ENCODE measurements around the gene OR6J1. TPM values are rescaled to one million over a fixed set of nuclear protein-coding genes. Genes with fewer than 3 reads are reported as not detected.
A peak's percentile ranks its signal among the peaks of the same experiment; 100 is the strongest.
"Not testable (repeated sequence)": the region's sequence is repeated elsewhere in the genome, so short reads cannot be mapped to it uniquely, and the experiment has no call there.

Gene OR6J1
- not detected in 2 replicates for total RNA-seq (2014; rRNA removed; shearing (Covaris generic))
- not detected in 2 replicates for polyA plus RNA-seq (2016; fragmentation: Nextera tagmentation; extraction: Ambion mirVana)

DNA sequence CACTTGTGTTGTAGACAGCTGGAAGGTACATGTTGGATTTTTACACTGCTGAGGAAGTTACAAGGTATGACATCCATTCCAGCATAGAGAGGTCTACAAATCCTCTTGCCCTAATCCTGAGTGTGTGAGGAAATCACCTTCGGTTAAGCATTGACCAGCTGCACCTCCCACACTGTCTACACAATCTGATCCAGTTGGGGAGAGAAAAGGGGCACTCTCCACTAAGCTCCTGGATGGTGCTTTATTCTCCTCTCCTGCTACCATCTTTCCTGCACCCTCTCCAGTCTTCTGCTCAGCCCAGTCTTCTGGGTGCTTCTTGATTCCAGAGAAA is at the start of gene OR6J1:
OR6J1 (minus strand) TSS at position 48 of the 331 bp plus-strand sequence. CDS start 9,541 bp downstream, outside the sequence.
- Histone ChIP-seq H3K4me3 (no peak within 1 kb of the TSS), H3K4me2 (ENCODE audit: unreplicated experiment) (no peak within 1 kb of the TSS), H3K27ac (no peak within 1 kb of the TSS), H3K4me1 (ENCODE audit: insufficient read depth) (peaks cover 26% of the 10 kb centered on the region), H3F3A (ENCODE audit: insufficient read depth) (peaks cover 9% of the 10 kb centered on the region), H3K27me3 (replicated peaks; ENCODE audit: insufficient read depth) (no peaks in the 10 kb centered on the region), H3K9ac (no peak within 1 kb of the TSS), H3K9me3 (ENCODE audit: low read depth) (no peaks in the 10 kb centered on the region), H3K36me3 (ENCODE audit: low read depth) (no peaks in the 10 kb centered on the region), H3K79me2 (ENCODE audit: insufficient read depth) (no peaks in the 10 kb centered on the region), H3K9me2 (ENCODE audit: insufficient read depth) (no peaks in the 10 kb centered on the region), H2AFZ (no peak within 1 kb of the TSS), H4K20me1 (ENCODE audit: insufficient read depth) (no peaks in the 10 kb centered on the region)
- WGBS, 2 experiments (ENCODE audit: low coverage in 1 of 2, low lambda C conversion rate in 2 of 2, missing lambda C conversion rate in 2 of 2) = 75 to 95% methylated on average over 1 of the region's 1 CpG
- DNase-seq = no peak
- no peak for TF ChIP-seq EZH2 (IDR thresholded peaks at IDR 0.05; ENCODE audit: insufficient read depth, poor library complexity, severe bottlenecking)
- no peak for TF ChIP-seq EZH2phosphoT487 (IDR thresholded peaks at IDR 0.05; ENCODE audit: insufficient read depth, low read depth)
- in situ Hi-C loops (cut with MboI) = no loop called here

DNA sequence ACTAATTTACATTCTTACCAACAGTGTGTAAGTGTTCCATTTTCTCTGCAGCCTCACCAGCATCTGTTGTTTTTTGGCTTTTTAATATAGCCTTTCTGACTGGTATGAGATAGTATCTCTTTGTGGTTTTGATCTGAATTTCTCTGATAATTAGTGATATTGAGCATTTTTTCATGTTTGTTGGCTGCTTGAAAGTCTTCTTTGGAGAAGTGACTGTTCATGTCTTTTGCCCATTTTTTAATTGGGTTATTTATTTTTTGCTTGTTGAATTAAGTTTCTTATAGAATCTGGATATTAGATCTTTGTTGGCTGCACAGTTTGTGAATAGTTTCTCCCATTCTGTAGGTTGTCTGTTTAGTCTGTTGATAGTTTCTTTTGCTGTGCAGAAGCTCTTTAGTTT is 48.0 kb upstream of the OR6J1 start:
- peaks cover 25% of the 10 kb centered on the region for H3F3A ChIP-seq (ENCODE audit: insufficient read depth)
- H3K4me2 ChIP-seq (ENCODE audit: unreplicated experiment) = no peak overlapping the region
- no peak overlapping the region for H2AFZ ChIP-seq
- peaks cover 22% of the 10 kb centered on the region for H3K27me3 ChIP-seq (replicated peaks; ENCODE audit: insufficient read depth)
- H3K9me2 ChIP-seq (ENCODE audit: insufficient read depth) = no peaks in the 10 kb centered on the region
- no peak overlapping the region for H3K27ac ChIP-seq
- DNase-seq = no peak
- H3K36me3 ChIP-seq (ENCODE audit: low read depth) = no peaks in the 10 kb centered on the region
- no peak overlapping the region for H3K4me3 ChIP-seq
- in situ Hi-C loops (cut with MboI) = no loop called here
- peaks cover 25% of the 10 kb centered on the region for H3K4me1 ChIP-seq (ENCODE audit: insufficient read depth)
- no peaks in the 10 kb centered on the region for H4K20me1 ChIP-seq (ENCODE audit: insufficient read depth)
- H3K79me2 ChIP-seq (ENCODE audit: insufficient read depth) = no peaks in the 10 kb centered on the region
- H3K9ac ChIP-seq = no peak overlapping the region
- H3K9me3 ChIP-seq (ENCODE audit: low read depth) = no peaks in the 10 kb centered on the region
- TF ChIP-seq EZH2 (IDR thresholded peaks at IDR 0.05; ENCODE audit: insufficient read depth, poor library complexity, severe bottlenecking) = no peak
- TF ChIP-seq EZH2phosphoT487 (IDR thresholded peaks at IDR 0.05; ENCODE audit: insufficient read depth, low read depth) = no peak

DNA sequence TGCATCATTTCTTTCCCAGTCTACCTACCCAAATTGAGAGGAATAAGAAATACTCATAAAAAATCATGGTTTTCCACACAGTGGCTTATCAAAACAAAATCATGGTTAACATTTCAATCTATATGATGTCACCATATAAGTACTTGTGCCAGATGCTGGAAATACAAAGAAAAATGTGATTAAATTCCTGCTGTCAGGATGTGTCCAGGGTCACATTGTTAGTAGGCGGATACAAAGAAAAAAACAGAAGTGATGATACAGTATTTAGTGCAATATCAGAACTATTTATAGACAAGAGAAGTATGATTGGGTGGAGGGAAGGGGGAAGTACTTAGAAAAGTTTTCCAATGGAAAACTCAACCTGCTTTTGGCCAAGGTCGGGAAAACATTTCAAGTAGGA is 47.0 kb upstream of the OR6J1 start:
- H3F3A ChIP-seq (ENCODE audit: insufficient read depth) = peaks cover 25% of the 10 kb centered on the region
- in situ Hi-C loops (cut with MboI) = no loop called here
- peaks cover 18% of the 10 kb centered on the region for H3K27me3 ChIP-seq (replicated peaks; ENCODE audit: insufficient read depth)
- no peaks in the 10 kb centered on the region for H3K9me2 ChIP-seq (ENCODE audit: insufficient read depth)
- 48 to 51% methylated on average over 2 of the region's 2 CpGs for WGBS, 2 experiments (ENCODE audit: low coverage in 1 of 2, low lambda C conversion rate in 2 of 2, missing lambda C conversion rate in 2 of 2)
- no peaks in the 10 kb centered on the region for H3K9me3 ChIP-seq (ENCODE audit: low read depth)
- H3K27ac ChIP-seq = no peak overlapping the region
- H3K4me3 ChIP-seq = no peak overlapping the region
- H3K79me2 ChIP-seq (ENCODE audit: insufficient read depth) = no peaks in the 10 kb centered on the region
- H3K4me2 ChIP-seq (ENCODE audit: unreplicated experiment) = peak overlapping the region; percentile 41
- H2AFZ ChIP-seq = no peak overlapping the region
- no peaks in the 10 kb centered on the region for H3K36me3 ChIP-seq (ENCODE audit: low read depth)
- H3K9ac ChIP-seq = no peak overlapping the region
- H4K20me1 ChIP-seq (ENCODE audit: insufficient read depth) = no peaks in the 10 kb centered on the region
- peak; percentile 52 for DNase-seq
- TF ChIP-seq EZH2phosphoT487 (IDR thresholded peaks at IDR 0.05; ENCODE audit: insufficient read depth, low read depth) (no peak), EZH2 (IDR thresholded peaks at IDR 0.05; ENCODE audit: insufficient read depth, poor library complexity, severe bottlenecking) (no peak)
- peaks cover 25% of the 10 kb centered on the region for H3K4me1 ChIP-seq (ENCODE audit: insufficient read depth)

GRCh38 chr14:22689199-22689598 is 45.0 kb upstream of the OR6J1 start:
- in situ Hi-C loops (cut with MboI) = no loop called here
- no peak overlapping the region for H3K9ac ChIP-seq

GRCh38 chr14:22687969-22688368 is 43.8 kb upstream of the OR6J1 start:
- Histone ChIP-seq H3F3A (ENCODE audit: insufficient read depth) (peaks cover 25% of the 10 kb centered on the region), H3K27me3 (replicated peaks; ENCODE audit: insufficient read depth) (peaks cover 14% of the 10 kb centered on the region), H3K4me1 (ENCODE audit: insufficient read depth) (peaks cover 33% of the 10 kb centered on the region)
- H3K9me3 ChIP-seq (ENCODE audit: low read depth); H3K27ac ChIP-seq; H3K79me2 ChIP-seq (ENCODE audit: insufficient read depth); H3K9me2 ChIP-seq (ENCODE audit: insufficient read depth); H4K20me1 ChIP-seq (ENCODE audit: insufficient read depth); H3K36me3 ChIP-seq (ENCODE audit: low read depth); H3K4me3 ChIP-seq; in situ Hi-C loops (cut with MboI); DNase-seq; H3K9ac ChIP-seq; H2AFZ ChIP-seq; H3K4me2 ChIP-seq (ENCODE audit: unreplicated experiment): not testable (repeated sequence)
- WGBS, 2 experiments (ENCODE audit: low coverage in 1 of 2, low lambda C conversion rate in 2 of 2, missing lambda C conversion rate in 2 of 2) = 72 to 82% methylated on average over 3 of the region's 3 CpGs

More at GRCh38 chr14:22689199-22689598, 45.0 kb upstream of the OR6J1 start:
- Histone ChIP-seq H3K9me2 (ENCODE audit: insufficient read depth) (no peaks in the 10 kb centered on the region), H3K4me2 (ENCODE audit: unreplicated experiment) (peak overlapping the region; percentile 4), H3K36me3 (ENCODE audit: low read depth) (no peaks in the 10 kb centered on the region), H4K20me1 (ENCODE audit: insufficient read depth) (no peaks in the 10 kb centered on the region), H3K27me3 (replicated peaks; ENCODE audit: insufficient read depth) (peaks cover 11% of the 10 kb centered on the region), H3K4me3 (no peak overlapping the region), H3K27ac (no peak overlapping the region), H3K79me2 (ENCODE audit: insufficient read depth) (no peaks in the 10 kb centered on the region), H2AFZ (no peak overlapping the region), H3K4me1 (ENCODE audit: insufficient read depth) (peaks cover 33% of the 10 kb centered on the region), H3F3A (ENCODE audit: insufficient read depth) (peaks cover 25% of the 10 kb centered on the region), H3K9me3 (ENCODE audit: low read depth) (no peaks in the 10 kb centered on the region)
- TF ChIP-seq EZH2phosphoT487 (IDR thresholded peaks at IDR 0.05; ENCODE audit: insufficient read depth, low read depth) = no peak
- TF ChIP-seq EZH2 (IDR thresholded peaks at IDR 0.05; ENCODE audit: insufficient read depth, poor library complexity, severe bottlenecking) = no peak
- 0 to 3% methylated on average over 1 of the region's 1 CpG for WGBS, 2 experiments (ENCODE audit: low coverage in 1 of 2, low lambda C conversion rate in 2 of 2, missing lambda C conversion rate in 2 of 2)
- peak; percentile 88 for DNase-seq

- peaks cover 26% of the 10 kb centered on the region for H3K4me1 ChIP-seq (ENCODE audit: insufficient read depth)
- H2AFZ ChIP-seq; H3K4me2 ChIP-seq (ENCODE audit: unreplicated experiment); H3K9me2 ChIP-seq (ENCODE audit: insufficient read depth); DNase-seq; in situ Hi-C loops (cut with MboI); H3K27ac ChIP-seq; H4K20me1 ChIP-seq (ENCODE audit: insufficient read depth); H3K79me2 ChIP-seq (ENCODE audit: insufficient read depth); H3K4me3 ChIP-seq; H3K36me3 ChIP-seq (ENCODE audit: low read depth); H3K9ac ChIP-seq; H3K9me3 ChIP-seq (ENCODE audit: low read depth): not testable (repeated sequence)
- peaks cover 13% of the 10 kb centered on the region for H3F3A ChIP-seq (ENCODE audit: insufficient read depth)
- 23 to 29% methylated on average over 6 of the region's 6 CpGs for WGBS, 2 experiments (ENCODE audit: low coverage in 1 of 2, low lambda C conversion rate in 2 of 2, missing lambda C conversion rate in 2 of 2)
- H3K27me3 ChIP-seq (replicated peaks; ENCODE audit: insufficient read depth) = peaks cover 18% of the 10 kb centered on the region
Measured at GRCh38 chr14:22686176-22686611, 42.0 kb upstream of the OR6J1 start.
